ENCODE measurements around the gene EFCAB11. TPM values are rescaled to one million over a fixed set of nuclear protein-coding genes. Genes with fewer than 3 reads are reported as not detected.

Gene EFCAB11
- total and polyA plus RNA-seq, 9 of the 15 experiments (the other 6 are each of a cell fraction or from before 2014, with no cell fraction given), result 13.4 to 37.9 (median 17.4) TPM

GRCh38 chr14:89955745-89956660 lies 1.5 kb upstream of the EFCAB11 start, which contains the start of gene TDP1 (continued):
- TF ChIP-seq, protein P1, sequence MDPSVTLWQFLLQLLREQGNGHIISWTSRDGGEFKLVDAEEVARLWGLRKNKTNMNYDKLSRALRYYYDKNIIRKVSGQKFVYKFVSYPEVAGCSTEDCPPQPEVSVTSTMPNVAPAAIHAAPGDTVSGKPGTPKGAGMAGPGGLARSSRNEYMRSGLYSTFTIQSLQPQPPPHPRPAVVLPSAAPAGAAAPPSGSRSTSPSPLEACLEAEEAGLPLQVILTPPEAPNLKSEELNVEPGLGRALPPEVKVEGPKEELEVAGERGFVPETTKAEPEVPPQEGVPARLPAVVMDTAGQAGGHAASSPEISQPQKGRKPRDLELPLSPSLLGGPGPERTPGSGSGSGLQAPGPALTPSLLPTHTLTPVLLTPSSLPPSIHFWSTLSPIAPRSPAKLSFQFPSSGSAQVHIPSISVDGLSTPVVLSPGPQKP (CRISPR knock-in tag; IDR thresholded peaks at IDR 0.05), result no peak
- TF ChIP-seq CREB3 (tag; conservative IDR thresholded peaks at IDR 0.05; ENCODE audit: low read depth) (no peak), RHOXF2B (CRISPR knock-in tag; conservative IDR thresholded peaks at IDR 0.05) (no peak), MAFF (IDR thresholded peaks at IDR 0.05; ENCODE audit: low read length) (no peak), EWSR1 (IDR thresholded peaks at IDR 0.05; ENCODE audit: borderline replicate concordance, low read depth, partially characterized antibody) (no peak), MBD2 (IDR thresholded peaks at IDR 0.05; ENCODE audit: borderline replicate concordance, low read depth) (peak; percentile 22; the same call in 1 of the 2 replicates), ZBTB26 (CRISPR knock-in tag; IDR thresholded peaks at IDR 0.05) (no peak), ZNF445 (CRISPR knock-in tag; IDR thresholded peaks at IDR 0.05; ENCODE audit: low read depth) (no peak), ETV6 (IDR thresholded peaks at IDR 0.05; ENCODE audit: borderline replicate concordance in 1 of 2, low read depth in 2 of 2, low read length in 1 of 2) (no peak), ETV6 (CRISPR knock-in tag; IDR thresholded peaks at IDR 0.05; ENCODE audit: borderline replicate concordance) (no peak), ELF2 (CRISPR knock-in tag; IDR thresholded peaks at IDR 0.05) (no peak; the same call in 1 of the 2 replicates), ZNF384 (IDR thresholded peaks at IDR 0.05; ENCODE audit: low read depth, low read length) (no peak), ZNF830 (CRISPR knock-in tag; IDR thresholded peaks at IDR 0.05) (no peak)
- TF ChIP-seq, protein P2, sequence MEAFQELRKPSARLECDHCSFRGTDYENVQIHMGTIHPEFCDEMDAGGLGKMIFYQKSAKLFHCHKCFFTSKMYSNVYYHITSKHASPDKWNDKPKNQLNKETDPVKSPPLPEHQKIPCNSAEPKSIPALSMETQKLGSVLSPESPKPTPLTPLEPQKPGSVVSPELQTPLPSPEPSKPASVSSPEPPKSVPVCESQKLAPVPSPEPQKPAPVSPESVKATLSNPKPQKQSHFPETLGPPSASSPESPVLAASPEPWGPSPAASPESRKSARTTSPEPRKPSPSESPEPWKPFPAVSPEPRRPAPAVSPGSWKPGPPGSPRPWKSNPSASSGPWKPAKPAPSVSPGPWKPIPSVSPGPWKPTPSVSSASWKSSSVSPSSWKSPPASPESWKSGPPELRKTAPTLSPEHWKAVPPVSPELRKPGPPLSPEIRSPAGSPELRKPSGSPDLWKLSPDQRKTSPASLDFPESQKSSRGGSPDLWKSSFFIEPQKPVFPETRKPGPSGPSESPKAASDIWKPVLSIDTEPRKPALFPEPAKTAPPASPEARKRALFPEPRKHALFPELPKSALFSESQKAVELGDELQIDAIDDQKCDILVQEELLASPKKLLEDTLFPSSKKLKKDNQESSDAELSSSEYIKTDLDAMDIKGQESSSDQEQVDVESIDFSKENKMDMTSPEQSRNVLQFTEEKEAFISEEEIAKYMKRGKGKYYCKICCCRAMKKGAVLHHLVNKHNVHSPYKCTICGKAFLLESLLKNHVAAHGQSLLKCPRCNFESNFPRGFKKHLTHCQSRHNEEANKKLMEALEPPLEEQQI (IDR thresholded peaks at IDR 0.05), result no peak
